IPS-15b (cell line): ENCODE measurements around the gene TBCD.

Experiments
- H3K27me3 ChIP-seq: one replicate; pipeline ENCODE4 v1.6.1; 2013; ENCODE audit warnings: low read length; ENCODE audit not compliant: control insufficient read depth, insufficient read depth
- H3K36me3 ChIP-seq: one replicate; pipeline ENCODE4 v1.6.1; 2013; ENCODE audit warnings: low read length; ENCODE audit not compliant: control insufficient read depth, insufficient read depth
- H3K4me1 ChIP-seq: one replicate; pipeline ENCODE4 v1.6.1; 2013; ENCODE audit warnings: mild to moderate bottlenecking, low read length; ENCODE audit not compliant: control insufficient read depth, insufficient read depth
- H3K4me3 ChIP-seq: one replicate; pipeline ENCODE4 v1.5.1; 2013; ENCODE audit warnings: low read depth, low read length
- H3K9ac ChIP-seq: one replicate; pipeline ENCODE4 v1.6.1; 2013; ENCODE audit warnings: low read depth, mild to moderate bottlenecking, low read length
- H3K9me3 ChIP-seq: one replicate; pipeline ENCODE4 v1.6.1; 2013; ENCODE audit warnings: mild to moderate bottlenecking, low read length; ENCODE audit not compliant: control insufficient read depth, insufficient read depth

The TBCD gene

DNA sequence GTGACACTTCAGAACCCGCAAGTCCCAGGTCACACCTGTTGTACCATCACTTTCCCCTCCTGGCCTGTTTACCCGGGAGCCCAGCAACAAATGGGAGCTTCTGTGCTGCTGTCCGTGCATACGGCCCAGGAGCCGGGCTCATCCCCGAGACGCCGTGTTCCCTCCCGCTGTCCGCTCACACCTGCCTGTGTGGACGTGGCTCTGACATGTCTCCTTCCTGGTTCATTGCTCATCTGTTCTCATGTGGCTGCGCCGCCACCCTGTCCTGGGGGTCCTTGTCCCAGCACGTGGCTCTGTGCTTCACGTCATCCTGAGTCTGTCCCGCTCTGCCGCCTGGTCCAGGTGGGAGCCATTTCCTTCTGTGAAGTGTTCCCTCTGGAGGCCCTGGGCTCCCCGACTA, 37.9 kb downstream of the TBCD start:
- no peaks in the 10 kb centered on the region for H3K27me3 ChIP-seq
- H3K4me1 ChIP-seq: no peaks in the 10 kb centered on the region
- H3K9me3 ChIP-seq: no peaks in the 10 kb centered on the region
- no peak overlapping the region for H3K4me3 ChIP-seq
- H3K9ac ChIP-seq: no peak overlapping the region
- peaks cover 41% of the 10 kb centered on the region for H3K36me3 ChIP-seq

DNA sequence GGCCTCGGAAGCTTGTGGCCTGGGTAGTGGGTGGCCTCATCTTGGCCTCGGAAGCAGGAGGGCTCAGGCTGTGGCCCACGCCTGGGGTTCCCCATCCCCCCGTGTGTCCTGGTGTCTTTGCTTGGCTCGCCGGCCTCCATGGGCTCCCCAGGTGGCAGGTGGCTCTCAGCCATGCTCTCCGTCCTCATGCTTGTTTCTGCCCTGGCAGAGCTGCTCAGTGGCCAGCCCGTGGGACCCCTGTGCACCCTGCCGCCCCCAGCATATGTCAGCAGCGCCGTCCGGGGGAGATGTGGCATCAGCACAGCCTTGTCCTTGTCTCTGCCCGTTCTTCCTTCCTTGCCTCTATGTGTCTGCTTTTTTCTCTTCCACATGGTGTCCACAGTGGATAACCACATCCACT, 38.5 kb downstream of the TBCD start:
- Histone ChIP-seq H3K4me1 (no peaks in the 10 kb centered on the region), H3K9ac (no peak overlapping the region), H3K9me3 (no peaks in the 10 kb centered on the region), H3K4me3 (no peak overlapping the region), H3K27me3 (no peaks in the 10 kb centered on the region), H3K36me3 (peaks cover 45% of the 10 kb centered on the region)

DNA sequence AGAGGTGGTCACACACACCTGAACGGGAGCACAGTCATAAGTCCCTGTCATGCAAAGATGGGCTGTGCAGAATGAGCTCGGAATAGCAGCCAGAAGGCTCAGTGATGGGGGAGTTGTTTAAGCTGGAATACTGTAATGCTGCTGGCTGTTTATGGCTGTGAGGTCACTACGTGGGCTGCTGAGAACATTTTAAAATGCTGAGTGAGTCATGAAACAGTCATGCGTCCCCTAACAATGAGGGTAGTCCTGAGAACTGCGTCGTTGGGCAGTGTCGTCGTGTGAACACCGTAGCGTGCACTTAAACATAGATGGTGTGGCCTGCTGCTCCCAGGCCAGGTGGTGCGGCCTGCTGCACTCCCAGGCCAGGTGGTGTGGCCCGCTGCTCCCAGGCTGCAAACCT, 39.7 kb downstream of the TBCD start:
- Histone ChIP-seq H3K4me3 (no peak overlapping the region), H3K9ac (no peak overlapping the region), H3K4me1 (no peaks in the 10 kb centered on the region), H3K27me3 (no peaks in the 10 kb centered on the region), H3K9me3 (no peaks in the 10 kb centered on the region), H3K36me3 (peaks cover 37% of the 10 kb centered on the region)

DNA sequence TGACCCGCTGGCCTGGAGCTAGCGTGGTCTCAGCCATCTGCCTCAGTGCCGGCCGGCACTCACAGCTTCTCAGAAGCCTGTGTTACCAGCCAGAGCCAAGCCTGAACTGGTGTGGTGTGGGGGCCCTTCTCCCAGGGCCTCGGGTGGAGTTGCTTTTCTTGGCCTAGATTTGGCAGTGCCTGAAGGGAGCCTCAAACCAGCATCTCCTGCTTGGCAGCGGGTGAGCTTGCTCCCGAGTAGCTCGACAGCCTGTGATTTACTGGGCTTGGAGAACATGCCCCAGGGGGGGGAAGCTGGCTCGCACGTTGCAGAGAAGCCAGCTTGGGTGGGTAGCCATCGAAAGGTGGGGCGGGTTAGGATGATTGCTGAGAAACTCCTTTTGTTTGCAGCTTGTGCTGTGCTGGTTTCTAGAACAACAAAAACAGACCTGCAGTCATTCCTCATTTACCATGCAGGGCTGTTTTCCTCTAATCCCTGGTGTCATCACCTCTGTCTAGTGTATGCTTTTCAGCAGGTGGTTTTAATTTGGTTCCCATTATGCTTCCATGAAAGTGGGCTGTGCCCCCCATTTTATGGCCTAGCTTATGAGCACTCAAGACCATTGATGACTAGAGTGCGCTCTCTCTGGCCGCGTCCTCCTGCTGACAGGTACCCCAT, 42.2 kb downstream of the TBCD start:
- no peaks in the 10 kb centered on the region for H3K4me1 ChIP-seq
- H3K36me3 ChIP-seq: peaks cover 38% of the 10 kb centered on the region
- no peaks in the 10 kb centered on the region for H3K27me3 ChIP-seq
- no peak overlapping the region for H3K9ac ChIP-seq
- no peak overlapping the region for H3K4me3 ChIP-seq
- H3K9me3 ChIP-seq: no peaks in the 10 kb centered on the region

DNA sequence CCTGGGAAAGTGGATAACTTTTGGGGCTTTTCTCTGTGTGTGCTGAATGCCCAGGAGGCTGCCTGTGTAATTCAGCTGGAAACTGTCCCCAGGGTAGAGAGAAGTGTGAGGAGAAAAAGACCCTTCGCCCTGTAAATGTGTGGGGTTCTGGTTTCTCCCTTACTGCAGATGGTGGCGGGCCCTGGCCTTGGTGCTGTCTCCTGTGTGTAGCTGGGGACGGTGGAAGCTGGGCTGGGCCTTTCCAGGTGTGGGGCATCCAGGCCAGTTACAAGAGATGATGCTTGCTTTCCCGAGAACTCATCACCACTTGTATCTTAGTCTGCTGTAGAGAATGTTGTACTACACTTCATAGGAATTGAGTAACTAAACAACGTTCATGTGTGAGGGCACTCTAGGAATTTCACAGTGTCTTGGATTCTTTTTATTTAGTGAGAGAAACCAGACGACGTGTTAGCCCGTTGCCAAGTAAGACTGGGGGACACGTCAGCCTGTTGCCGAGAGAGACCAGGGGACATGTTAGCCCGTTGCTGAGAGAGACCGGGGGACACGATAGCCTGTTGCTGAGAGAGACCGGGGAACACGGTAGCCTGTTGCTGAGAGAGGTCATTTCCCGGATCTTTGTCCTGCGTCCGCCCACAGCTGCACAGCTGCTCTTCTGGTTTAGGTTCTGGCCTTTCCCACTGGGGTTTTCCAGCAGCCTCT, 43.1 kb downstream of the TBCD start:
- Histone ChIP-seq H3K4me3 (no peak overlapping the region), H3K4me1 (no peaks in the 10 kb centered on the region), H3K9ac (no peak overlapping the region), H3K36me3 (peaks cover 39% of the 10 kb centered on the region), H3K27me3 (no peaks in the 10 kb centered on the region), H3K9me3 (no peaks in the 10 kb centered on the region)

DNA sequence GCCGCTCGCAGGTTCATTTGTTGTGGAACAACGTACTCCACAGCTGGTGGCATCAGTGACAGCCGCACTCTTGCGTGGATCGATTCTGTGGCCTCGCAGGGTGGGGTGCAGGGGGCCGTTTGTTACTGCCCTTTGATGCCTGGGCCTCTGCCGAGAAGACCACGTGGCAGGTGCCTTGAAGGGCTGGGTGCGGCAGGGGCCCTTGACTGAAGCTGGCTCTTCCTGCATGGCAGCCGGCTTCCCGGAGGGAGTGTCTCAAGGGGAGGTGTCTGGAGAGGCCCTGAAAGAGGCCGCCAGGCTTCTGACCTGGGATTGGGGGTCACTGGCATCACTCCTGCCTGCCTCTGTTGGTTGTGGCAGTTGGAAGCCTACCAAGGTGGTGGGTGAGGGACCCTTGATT, 43.8 kb downstream of the TBCD start:
- Histone ChIP-seq H3K27me3 (no peaks in the 10 kb centered on the region), H3K4me1 (no peaks in the 10 kb centered on the region), H3K9ac (no peak overlapping the region), H3K36me3 (peaks cover 41% of the 10 kb centered on the region), H3K9me3 (no peaks in the 10 kb centered on the region), H3K4me3 (no peak overlapping the region)

- H3K27me3 ChIP-seq: no peaks in the 10 kb centered on the region
- no peak overlapping the region for H3K9ac ChIP-seq
- H3K36me3 ChIP-seq: peaks cover 48% of the 10 kb centered on the region
- H3K9me3 ChIP-seq: no peaks in the 10 kb centered on the region
- H3K4me3 ChIP-seq: no peak overlapping the region
- no peaks in the 10 kb centered on the region for H3K4me1 ChIP-seq
These were observed 45.2 kb downstream of the TBCD start for GRCh38 chr17:82797061-82797460.

GRCh38 chr17:82798752-82799151, 46.9 kb downstream of the TBCD start:
- Histone ChIP-seq H3K9ac (no peak overlapping the region), H3K27me3 (no peaks in the 10 kb centered on the region), H3K4me3 (no peak overlapping the region), H3K4me1 (no peaks in the 10 kb centered on the region), H3K9me3 (no peaks in the 10 kb centered on the region), H3K36me3 (peaks cover 43% of the 10 kb centered on the region)

GRCh38 chr17:82799591-82799990, 47.7 kb downstream of the TBCD start:
- Histone ChIP-seq H3K4me1 (no peaks in the 10 kb centered on the region), H3K4me3 (no peak overlapping the region), H3K27me3 (no peaks in the 10 kb centered on the region), H3K9ac (no peak overlapping the region), H3K36me3 (peaks cover 38% of the 10 kb centered on the region), H3K9me3 (no peaks in the 10 kb centered on the region)

DNA sequence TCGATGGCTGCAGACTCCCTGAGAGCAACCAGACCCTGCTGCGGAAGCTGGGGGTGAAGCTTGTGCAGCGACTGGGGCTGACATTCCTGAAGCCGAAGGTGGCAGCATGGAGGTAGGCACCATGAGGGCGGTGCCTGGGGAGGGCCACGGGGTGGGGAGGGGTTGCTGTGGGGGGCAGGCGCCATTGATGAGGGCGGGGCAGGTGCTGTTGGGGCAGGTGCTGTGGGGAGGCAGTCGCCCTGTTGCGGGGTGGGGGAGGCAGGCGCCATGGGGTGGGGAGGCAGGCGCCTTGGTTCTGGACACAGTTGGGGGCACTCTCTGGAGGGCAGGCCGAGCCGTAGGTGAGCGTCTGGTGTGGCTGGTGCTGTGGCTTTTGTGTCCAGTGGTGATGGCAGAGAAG, 49.0 kb downstream of the TBCD start:
- Histone ChIP-seq H3K9me3 (no peaks in the 10 kb centered on the region), H3K27me3 (no peaks in the 10 kb centered on the region), H3K9ac (no peak overlapping the region), H3K4me3 (no peak overlapping the region), H3K4me1 (no peaks in the 10 kb centered on the region), H3K36me3 (peaks cover 37% of the 10 kb centered on the region)

DNA sequence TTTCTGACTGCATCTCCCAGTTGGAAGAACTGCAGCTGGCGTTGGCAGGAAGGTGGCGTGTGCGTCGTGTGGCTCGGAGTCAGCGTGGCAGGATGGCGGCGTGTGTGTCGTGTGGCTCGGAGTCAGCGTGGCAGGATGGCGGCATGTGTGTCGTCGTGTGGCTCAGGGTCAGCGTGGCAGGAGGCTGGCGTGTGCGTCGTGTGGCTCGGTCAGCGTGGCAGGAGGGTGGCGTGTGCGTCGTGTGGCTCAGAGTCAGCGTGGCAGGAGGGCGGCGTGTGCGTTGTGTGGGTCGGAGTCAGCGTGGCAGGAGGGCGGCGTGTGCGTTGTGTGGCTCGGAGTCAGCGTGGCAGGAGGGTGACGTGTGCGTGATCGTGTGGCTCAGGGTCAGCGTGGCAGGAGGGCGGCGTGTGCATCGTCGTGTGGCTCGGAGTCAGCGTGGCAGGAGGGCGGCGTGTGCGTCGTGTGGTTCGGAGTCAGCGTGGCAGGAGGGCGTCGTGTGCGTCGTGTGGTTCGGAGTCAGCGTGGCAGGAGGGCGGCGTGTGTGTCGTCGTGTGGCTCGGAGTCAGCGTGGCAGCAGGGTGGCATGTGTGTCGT, 49.6 kb downstream of the TBCD start:
- no peak overlapping the region for H3K9ac ChIP-seq
- H3K27me3 ChIP-seq: no peaks in the 10 kb centered on the region
- H3K4me1 ChIP-seq: no peaks in the 10 kb centered on the region
- H3K9me3 ChIP-seq: no peaks in the 10 kb centered on the region
- H3K36me3 ChIP-seq: peaks cover 43% of the 10 kb centered on the region
- no peak overlapping the region for H3K4me3 ChIP-seq
